ENCODE data around the gene ATAD5.
"Not testable (repeated sequence)": the region's sequence is repeated elsewhere in the genome, so short reads cannot be mapped to it uniquely, and the experiment has no call there.

Gene ATAD5

DNA sequence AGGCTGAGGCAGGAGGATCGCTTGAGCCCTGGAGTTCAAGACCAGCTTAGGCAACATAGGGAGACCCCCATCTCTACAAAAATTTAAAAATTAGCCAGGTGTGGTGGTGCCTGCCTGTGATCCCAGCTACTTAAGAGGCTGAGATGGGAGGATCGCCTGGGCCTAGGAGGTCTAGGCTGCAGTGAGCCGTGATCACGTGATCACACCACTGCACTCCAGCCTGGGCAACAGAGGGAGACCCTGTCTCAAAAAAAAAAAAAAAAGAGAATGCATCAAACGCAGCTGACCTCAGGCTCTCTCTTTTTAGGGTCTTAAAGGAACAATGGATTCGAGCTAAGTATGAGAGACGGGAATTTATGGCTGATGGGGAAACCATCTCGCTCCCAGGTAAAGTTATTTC is 99.8 kb downstream of the ATAD5 start:
- not testable (repeated sequence) for H3K4me1 ChIP-seq (ENCODE audit: control insufficient read depth, insufficient read depth, low read length); H3K9ac ChIP-seq (ENCODE audit: low read depth, low read length); H3K27me3 ChIP-seq (ENCODE audit: control insufficient read depth, insufficient read depth, low read length); H3K9me3 ChIP-seq (ENCODE audit: control insufficient read depth, insufficient read depth, low read length); H3K4me3 ChIP-seq (ENCODE audit: low read depth, low read length); H3K36me3 ChIP-seq (ENCODE audit: control insufficient read depth, insufficient read depth, low read length)

GRCh38 chr17:30933966-30934365 is 102.2 kb downstream of the ATAD5 start:
- H3K27me3 ChIP-seq (ENCODE audit: control insufficient read depth, insufficient read depth, low read length): no peaks in the 10 kb centered on the region
- no peaks in the 10 kb centered on the region for H3K36me3 ChIP-seq (ENCODE audit: control insufficient read depth, insufficient read depth, low read length)
- no peak overlapping the region for H3K9ac ChIP-seq (ENCODE audit: low read depth, low read length)
- no peaks in the 10 kb centered on the region for H3K9me3 ChIP-seq (ENCODE audit: control insufficient read depth, insufficient read depth, low read length)
- no peak overlapping the region for H3K4me3 ChIP-seq (ENCODE audit: low read depth, low read length)
- no peaks in the 10 kb centered on the region for H3K4me1 ChIP-seq (ENCODE audit: control insufficient read depth, insufficient read depth, low read length)

GRCh38 chr17:30939051-30939689 is 107.4 kb downstream of the ATAD5 start:
- Histone ChIP-seq H3K4me3 (ENCODE audit: low read depth, low read length) (no peak overlapping the region), H3K9ac (ENCODE audit: low read depth, low read length) (no peak overlapping the region), H3K4me1 (ENCODE audit: control insufficient read depth, insufficient read depth, low read length) (no peaks in the 10 kb centered on the region), H3K9me3 (ENCODE audit: control insufficient read depth, insufficient read depth, low read length) (no peaks in the 10 kb centered on the region), H3K36me3 (ENCODE audit: control insufficient read depth, insufficient read depth, low read length) (no peaks in the 10 kb centered on the region), H3K27me3 (ENCODE audit: control insufficient read depth, insufficient read depth, low read length) (no peaks in the 10 kb centered on the region)

DNA sequence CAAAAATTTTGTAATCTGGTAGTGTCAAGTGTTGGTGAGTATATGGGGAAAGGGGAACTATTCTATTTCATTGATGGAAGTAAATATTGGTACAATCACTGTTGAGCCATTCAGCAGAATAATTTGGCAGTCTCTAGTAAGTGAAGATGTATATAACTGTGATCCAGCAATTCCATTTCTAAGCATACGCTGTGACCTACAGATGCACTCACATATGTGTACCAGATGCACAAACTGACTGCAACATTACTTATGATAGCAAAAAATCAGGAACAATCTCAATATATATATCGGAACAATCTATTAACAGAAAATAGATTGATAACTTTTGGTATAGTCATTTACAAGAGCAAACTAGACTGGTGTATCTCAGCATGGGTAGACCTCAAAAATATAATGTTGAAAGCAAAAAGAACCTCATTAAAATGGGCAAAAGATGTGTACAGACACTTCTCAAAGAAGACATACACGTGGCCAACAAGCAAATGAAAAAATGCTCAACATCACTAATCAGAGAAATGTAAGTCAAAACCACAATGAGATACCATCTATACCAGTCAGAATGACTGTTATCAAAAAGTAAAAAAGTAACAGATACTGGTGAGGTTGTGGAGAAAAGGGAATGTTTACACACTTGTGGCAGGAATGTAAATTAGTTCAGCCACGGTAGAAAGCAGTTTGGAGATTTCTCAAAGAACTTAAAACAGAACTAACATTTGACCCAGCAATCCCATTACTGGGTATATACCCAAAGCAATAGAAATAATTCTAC is 110.7 kb downstream of the ATAD5 start:
- H3K36me3 ChIP-seq (ENCODE audit: control insufficient read depth, insufficient read depth, low read length): no peaks in the 10 kb centered on the region
- no peaks in the 10 kb centered on the region for H3K27me3 ChIP-seq (ENCODE audit: control insufficient read depth, insufficient read depth, low read length)
- H3K4me1 ChIP-seq (ENCODE audit: control insufficient read depth, insufficient read depth, low read length): no peaks in the 10 kb centered on the region
- H3K9me3 ChIP-seq (ENCODE audit: control insufficient read depth, insufficient read depth, low read length): no peaks in the 10 kb centered on the region
- H3K4me3 ChIP-seq (ENCODE audit: low read depth, low read length): no peak overlapping the region
- H3K9ac ChIP-seq (ENCODE audit: low read depth, low read length): no peak overlapping the region

All from iPS-15b (cell line).